ENCODE results near the gene MAP2K3. TPM values are rescaled to one million over a fixed set of nuclear protein-coding genes. Genes with fewer than 3 reads are reported as not detected.

MAP2K3 gene
- total and polyA plus RNA-seq, 2 of the 4 experiments (the other 2 are of a cell fraction): 23.5 to 82.2 TPM

- no peak for ATAC-seq (ENCODE audit: low read depth)
- intact Hi-C loops (cut with micrococcal nuclease): no loop called here
- no peak overlapping the region for H4K5ac ChIP-seq (ENCODE audit: low read depth, low read length)
Observed at GRCh38 chr17:21313320-21313719, 28.8 kb downstream of the MAP2K3 start.

More at GRCh38 chr17:21313320-21313719, 28.8 kb downstream of the MAP2K3 start:
- Histone ChIP-seq H3K4me1 (ENCODE audit: control insufficient read depth, insufficient read depth, low read length) (no peaks in the 10 kb centered on the region), H2AFZ (replicated peaks; ENCODE audit: low read length, poor library complexity) (no peak overlapping the region), H3K27ac (ENCODE audit: insufficient read depth, low read length) (no peak overlapping the region), H4K20me1 (ENCODE audit: insufficient read depth, low read length) (peaks cover 9% of the 10 kb centered on the region), H3K14ac (replicated peaks; ENCODE audit: low read depth, low read length) (no peak overlapping the region), H3K9me3 (ENCODE audit: control insufficient read depth, insufficient read depth, low read length) (peaks cover 7% of the 10 kb centered on the region; the same call in 1 of the 2 replicates), H3K56ac (ENCODE audit: extremely low read depth, insufficient read depth, low read length) (no peak overlapping the region), H3K9ac (ENCODE audit: low read depth, low read length) (no peak overlapping the region), H3K9me1 (ENCODE audit: insufficient read depth, low read length) (no peaks in the 10 kb centered on the region), H3K4me3 (ENCODE audit: insufficient read depth, low read depth, low read length) (no peak overlapping the region), H2AK5ac (ENCODE audit: low read depth, low read length) (no peak overlapping the region), H3K79me1 (ENCODE audit: low read depth in 1 of 2, low read length in 2 of 2) (peaks cover 0 to 7% of the 10 kb centered on the region in 2 experiments; a peak in 1 of 4 replicates), H2BK120ac (ENCODE audit: low read depth, low read length) (no peak overlapping the region), H2BK20ac (ENCODE audit: low read depth, low read length) (no peak overlapping the region), H3K23ac (ENCODE audit: low read depth, low read length) (no peak overlapping the region), H2BK5ac (ENCODE audit: low read depth, low read length, poor library complexity, severe bottlenecking) (no peak overlapping the region), H3K18ac (ENCODE audit: low read depth, low read length) (no peak overlapping the region), H3K27me3 (ENCODE audit: control insufficient read depth, insufficient read depth, low read length) (no peaks in the 10 kb centered on the region), H3K4ac (ENCODE audit: low read depth, low read length) (no peak overlapping the region), H3K36me3 (ENCODE audit: control insufficient read depth, insufficient read depth, low read length) (peaks cover 29% of the 10 kb centered on the region), H4K91ac (ENCODE audit: insufficient read depth, low read depth, low read length) (no peak overlapping the region), H3K4me2 (ENCODE audit: low read depth, low read length) (no peak overlapping the region), H4K8ac (ENCODE audit: low read depth in 2 of 2, low read length in 2 of 2) (no peak overlapping the region), H2AK9ac (replicated peaks; ENCODE audit: low read depth, low read length, poor library complexity) (no peak overlapping the region), H2BK15ac (ENCODE audit: low read depth, low read length) (no peak overlapping the region)
- in situ Hi-C loops (cut with MboI; ENCODE audit: low sequenced_read_pairs) (loop anchor here (25.0 kb wide), 1 partner anchor 474 kb away; no protein-coding TSS in a partner anchor), dilution Hi-C loops (cut with HindIII; ENCODE audit: low sequenced_read_pairs, unreplicated experiment) (no loop called here)
- no CpG with 5 or more reads among the region's 5 CpGs for WGBS, 2 experiments (ENCODE audit: extremely low coverage in 2 of 2, insufficient read length in 1 of 2)
- ChIA-PET CTCF (no interaction called here), POLR2A (ENCODE audit: unreplicated experiment) (no interaction called here)
- no TSS peak for BruUV-seq (replicated peaks)
- no peak for DNase-seq
- TF ChIP-seq RFX5 (IDR thresholded peaks at IDR 0.05; ENCODE audit: low read depth, low read length): no peak
- no peak for TF ChIP-seq ELK1 (IDR thresholded peaks at IDR 0.05; ENCODE audit: borderline replicate concordance, low read depth, low read length)
- TF ChIP-seq CTCF (conservative IDR thresholded peaks at IDR 0.05; ENCODE audit: low read depth, low read length): no peak
- no peak for TF ChIP-seq MAZ (IDR thresholded peaks at IDR 0.05; ENCODE audit: borderline replicate concordance, low read depth, low read length)
- TF ChIP-seq CEBPB (IDR thresholded peaks at IDR 0.05; ENCODE audit: low read depth, low read length): no peak
- TF ChIP-seq NFE2L2 (IDR thresholded peaks at IDR 0.05; ENCODE audit: low read depth, low read length): no peak
- TF ChIP-seq USF2 (IDR thresholded peaks at IDR 0.05; ENCODE audit: low read depth, low read length): no peak
- no peak for TF ChIP-seq MXI1 (IDR thresholded peaks at IDR 0.05; ENCODE audit: borderline replicate concordance, low read depth, low read length)
- TF ChIP-seq CHD1 (IDR thresholded peaks at IDR 0.05; ENCODE audit: low read depth, low read length): no peak
- TF ChIP-seq FOS (IDR thresholded peaks at IDR 0.05; ENCODE audit: low read depth, low read length): no peak
